GM19023 (cell line): ENCODE data around the gene USP31.
A peak's percentile ranks its signal among the peaks of the same experiment; 100 is the strongest.
"Not testable (repeated sequence)": the region's sequence is repeated elsewhere in the genome, so short reads cannot be mapped to it uniquely, and the experiment has no call there.

Experiments used
- ATAC-seq: cut with Tn5 transposase; IDR thresholded peaks from one replicate; pipeline ENCODE4 v1.9.1; 2021; ENCODE audit warnings: mild to moderate bottlenecking, moderate library complexity; ENCODE audit not compliant: unreplicated experiment

The USP31 gene

GRCh38 chr16:23156946-23157460 is 7.8 kb upstream of the USP31 start:
- ATAC-seq, result no peak

GRCh38 chr16:23156110-23156509 is 6.9 kb upstream of the USP31 start:
- no peak for ATAC-seq

- ATAC-seq, result no peak
Observed at GRCh38 chr16:23155445-23156049, 6.3 kb upstream of the USP31 start.

- no peak for ATAC-seq
Observed at GRCh38 chr16:23152386-23153178, 3.3 kb upstream of the USP31 start.

GRCh38 chr16:23149993-23150364 is 727 bp upstream of the USP31 start:
- ATAC-seq, result no peak

GRCh38 chr16:23148513-23149266 is 562 bp downstream of the USP31 start:
- peak; percentile 38 for ATAC-seq

- ATAC-seq, result no peak
Observed at GRCh38 chr16:23148166-23148512, 1.1 kb downstream of the USP31 start.

- ATAC-seq, result no peak
Observed at GRCh38 chr16:23147666-23148065, 1.6 kb downstream of the USP31 start.

GRCh38 chr16:23146877-23147601 is 2.2 kb downstream of the USP31 start:
- ATAC-seq, result no peak

GRCh38 chr16:23145608-23146007 is 3.6 kb downstream of the USP31 start:
- no peak for ATAC-seq

- no peak for ATAC-seq
Observed at GRCh38 chr16:23145186-23145585, 4.1 kb downstream of the USP31 start.

GRCh38 chr16:23144393-23144792 is 4.9 kb downstream of the USP31 start:
- not testable (repeated sequence) for ATAC-seq

GRCh38 chr16:23143391-23143790 is 5.9 kb downstream of the USP31 start:
- no peak for ATAC-seq

- no peak for ATAC-seq
Observed at GRCh38 chr16:23141959-23142740, 7.1 kb downstream of the USP31 start.

- ATAC-seq, result no peak
Observed at GRCh38 chr16:23141500-23141899, 7.8 kb downstream of the USP31 start.

GRCh38 chr16:23141033-23141432 is 8.2 kb downstream of the USP31 start:
- ATAC-seq, result no peak

GRCh38 chr16:23140107-23140506 is 9.1 kb downstream of the USP31 start:
- ATAC-seq, result no peak

GRCh38 chr16:23137818-23138217 is 11.4 kb downstream of the USP31 start:
- ATAC-seq, result no peak

- ATAC-seq, result no peak
Observed at GRCh38 chr16:23137256-23137655, 12.0 kb downstream of the USP31 start.

- ATAC-seq, result no peak
Observed at GRCh38 chr16:23134274-23134673, 15.0 kb downstream of the USP31 start.
